ENCODE data around the gene EMC6.

The EMC6 gene

DNA sequence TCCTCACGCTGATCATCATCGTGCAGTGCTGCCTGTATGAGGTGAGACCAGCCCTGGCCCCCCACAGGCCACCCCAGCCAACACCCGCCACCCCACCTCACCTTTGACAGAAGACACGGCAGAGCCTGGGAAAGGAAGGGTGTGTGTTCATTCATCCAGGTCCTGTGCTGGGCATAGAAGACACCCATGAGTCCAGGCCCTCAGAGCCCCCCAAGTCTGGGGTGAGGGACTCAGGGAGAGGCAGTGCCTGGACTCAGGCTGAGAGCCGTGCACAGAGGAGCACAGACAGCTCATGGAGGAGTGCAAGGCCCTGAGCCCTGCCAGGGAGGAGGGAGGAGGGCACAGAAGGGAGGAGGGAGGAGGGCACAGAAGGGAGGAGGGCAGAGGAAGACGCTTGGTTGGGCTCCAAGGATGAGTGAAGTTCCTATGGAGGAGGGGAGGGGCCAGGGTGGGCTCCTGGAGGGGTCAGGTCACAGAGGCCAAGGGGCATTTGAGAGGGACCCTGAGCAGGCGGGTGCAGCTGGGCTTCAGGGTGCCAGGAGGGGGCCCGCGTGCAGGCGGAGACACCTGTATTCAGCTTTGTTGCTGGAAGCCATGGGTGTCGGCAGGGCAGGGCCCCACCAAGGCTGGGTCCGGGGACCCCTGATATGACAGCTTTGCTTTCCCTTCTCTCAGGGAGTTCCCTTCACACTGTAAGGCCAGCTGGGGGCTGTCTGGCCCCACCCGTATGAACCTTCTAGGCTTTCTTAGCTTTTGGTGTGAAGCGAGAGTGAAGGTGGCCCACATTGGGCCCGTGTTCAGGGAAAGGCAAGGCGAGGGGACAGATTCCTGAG is 11.6 kb upstream of the EMC6 start:
- DNase-seq, result no peak

DNA sequence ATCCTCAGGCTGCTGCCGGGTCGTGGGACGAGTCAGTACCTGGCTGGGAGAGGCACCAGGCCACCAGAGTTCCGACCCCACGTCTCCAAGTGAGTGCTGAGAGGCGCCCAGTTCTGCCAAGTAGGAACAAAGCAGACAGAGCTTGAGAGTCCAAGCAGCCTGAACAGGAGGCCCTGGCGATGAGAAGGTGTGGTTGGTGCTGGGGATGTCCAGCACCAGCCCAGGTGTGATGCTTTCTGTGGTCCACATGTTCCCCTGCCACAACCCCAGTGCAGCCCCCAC is 11.1 kb upstream of the EMC6 start:
- no peak for DNase-seq

DNA sequence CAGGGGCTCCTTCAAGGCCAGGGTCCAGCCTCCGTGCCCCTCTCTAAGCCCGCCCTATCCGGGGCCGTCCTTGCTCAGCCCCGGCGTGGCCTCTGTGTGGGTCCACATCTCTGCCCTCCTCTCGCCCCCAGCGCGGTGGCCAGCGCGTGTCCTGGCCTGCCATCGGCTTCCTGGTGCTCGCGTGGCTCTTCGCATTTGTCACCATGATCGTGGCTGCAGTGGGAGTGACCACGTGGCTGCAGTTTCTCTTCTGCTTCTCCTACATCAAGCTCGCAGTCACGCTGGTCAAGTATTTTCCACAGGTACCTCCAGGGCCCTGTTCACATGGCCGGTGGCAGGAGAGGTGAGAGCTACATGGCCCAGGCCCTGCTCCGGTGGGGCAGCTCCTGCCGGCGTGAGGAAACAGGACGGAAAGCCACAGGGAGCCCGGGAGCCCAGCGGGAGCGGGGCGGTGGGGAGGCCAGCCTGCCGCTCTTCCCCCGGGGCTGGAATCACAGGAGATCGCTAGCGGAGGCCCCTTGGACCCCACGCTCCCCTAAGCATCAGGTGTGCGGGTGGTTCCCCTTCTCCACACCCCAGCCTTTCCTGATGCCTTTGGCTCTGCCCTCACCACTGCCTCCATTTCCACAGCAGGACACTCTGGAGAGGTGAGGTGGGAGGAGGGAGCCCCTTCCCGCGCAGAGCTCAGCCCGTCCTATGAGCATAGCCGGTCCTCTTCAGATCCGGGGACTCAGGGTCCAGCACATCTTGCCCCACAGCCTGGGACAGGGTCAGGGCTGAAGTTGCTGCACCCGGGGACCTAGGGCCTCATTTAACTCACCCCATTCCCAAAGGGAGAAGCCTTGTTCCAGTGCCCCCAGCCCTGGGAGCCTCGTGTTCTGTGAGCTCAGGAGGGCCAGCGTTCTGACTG is 10.5 kb upstream of the EMC6 start:
- DNase-seq, result no peak

DNA sequence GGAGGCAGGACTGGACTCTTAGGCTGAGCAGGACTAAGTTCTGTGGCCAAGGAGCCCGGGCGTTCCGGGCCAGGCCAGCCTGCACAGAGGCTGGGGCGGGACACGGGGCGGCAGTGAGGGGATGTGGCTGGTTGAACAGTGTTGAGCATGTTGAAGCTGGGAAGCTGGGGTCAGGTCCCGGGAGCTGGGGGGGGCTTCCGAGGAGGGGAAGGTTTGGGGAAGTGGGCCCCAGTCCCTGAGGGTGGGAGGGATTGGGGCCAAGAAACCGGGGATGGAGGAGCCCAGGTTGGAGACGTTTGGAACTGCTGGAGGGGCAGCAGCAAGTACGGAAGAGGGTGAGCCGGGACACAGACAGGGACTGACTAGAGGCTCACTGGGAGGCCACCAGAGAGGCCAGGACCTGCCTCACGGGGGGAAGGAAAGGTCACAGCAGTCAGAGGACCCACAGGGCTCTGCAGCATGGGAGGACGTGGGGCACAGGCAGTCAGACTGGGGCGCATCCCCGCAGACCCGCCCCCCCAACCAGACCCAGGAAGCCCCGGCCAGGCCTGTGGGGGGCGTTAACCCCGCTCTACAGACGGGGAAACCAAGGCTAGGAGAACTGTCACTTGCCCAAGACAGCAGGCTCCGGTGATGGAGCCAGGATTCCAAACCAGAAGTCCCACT is 9.7 kb upstream of the EMC6 start:
- DNase-seq, result no peak

DNA sequence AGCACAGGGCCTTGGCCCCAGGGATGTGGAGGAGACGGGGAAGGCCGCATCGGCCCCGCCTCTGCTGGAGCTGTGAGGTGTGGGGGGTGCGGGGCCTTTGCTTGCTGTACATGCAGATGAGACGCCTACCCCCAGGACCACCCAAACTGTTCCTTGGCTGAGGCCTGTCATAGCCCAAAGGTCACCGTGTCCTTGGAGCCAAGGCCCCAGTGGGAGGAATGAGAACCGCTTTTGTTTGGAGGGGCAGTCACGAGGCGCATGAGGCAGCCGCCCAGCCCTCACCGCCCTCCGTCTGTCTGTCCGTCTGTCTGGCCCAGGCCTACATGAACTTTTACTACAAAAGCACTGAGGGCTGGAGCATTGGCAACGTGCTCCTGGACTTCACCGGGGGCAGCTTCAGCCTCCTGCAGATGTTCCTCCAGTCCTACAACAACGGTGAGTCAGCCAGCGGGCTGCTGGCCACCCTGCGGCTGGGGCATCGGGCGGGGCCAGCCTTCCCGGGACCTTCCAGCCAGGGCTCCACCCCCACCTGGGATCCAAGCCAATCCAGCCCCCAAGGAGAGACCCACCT is 9.0 kb upstream of the EMC6 start:
- no peak for DNase-seq

DNA sequence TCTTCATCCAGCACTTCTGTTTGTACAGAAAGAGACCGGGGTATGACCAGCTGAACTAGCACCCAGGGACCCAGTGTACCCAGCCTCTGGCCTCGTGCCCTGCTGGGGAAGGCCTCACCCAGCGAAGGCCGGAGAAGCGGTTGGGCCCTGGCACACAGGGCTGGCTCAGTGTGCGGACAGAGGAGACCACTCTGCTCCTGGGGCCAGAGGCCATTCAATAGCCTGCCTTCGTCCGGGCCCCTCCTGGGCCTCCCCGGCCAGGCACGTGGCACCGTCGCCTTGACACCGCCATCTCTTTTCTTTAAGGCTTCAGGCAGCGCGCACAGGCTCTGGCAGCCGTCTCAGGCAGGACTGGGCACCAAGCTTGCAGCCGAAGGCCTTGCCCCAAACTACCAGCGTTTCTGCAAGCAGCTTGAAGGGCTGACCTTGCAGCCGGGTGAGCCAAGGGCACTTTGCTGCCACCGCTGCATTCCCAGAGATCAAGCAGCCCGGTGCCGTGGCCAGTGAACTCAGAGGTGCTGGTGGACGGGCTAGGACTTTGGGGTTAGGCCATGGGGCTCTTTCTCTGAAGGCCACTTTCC is 8.2 kb upstream of the EMC6 start:
- DNase-seq, result no peak

DNA sequence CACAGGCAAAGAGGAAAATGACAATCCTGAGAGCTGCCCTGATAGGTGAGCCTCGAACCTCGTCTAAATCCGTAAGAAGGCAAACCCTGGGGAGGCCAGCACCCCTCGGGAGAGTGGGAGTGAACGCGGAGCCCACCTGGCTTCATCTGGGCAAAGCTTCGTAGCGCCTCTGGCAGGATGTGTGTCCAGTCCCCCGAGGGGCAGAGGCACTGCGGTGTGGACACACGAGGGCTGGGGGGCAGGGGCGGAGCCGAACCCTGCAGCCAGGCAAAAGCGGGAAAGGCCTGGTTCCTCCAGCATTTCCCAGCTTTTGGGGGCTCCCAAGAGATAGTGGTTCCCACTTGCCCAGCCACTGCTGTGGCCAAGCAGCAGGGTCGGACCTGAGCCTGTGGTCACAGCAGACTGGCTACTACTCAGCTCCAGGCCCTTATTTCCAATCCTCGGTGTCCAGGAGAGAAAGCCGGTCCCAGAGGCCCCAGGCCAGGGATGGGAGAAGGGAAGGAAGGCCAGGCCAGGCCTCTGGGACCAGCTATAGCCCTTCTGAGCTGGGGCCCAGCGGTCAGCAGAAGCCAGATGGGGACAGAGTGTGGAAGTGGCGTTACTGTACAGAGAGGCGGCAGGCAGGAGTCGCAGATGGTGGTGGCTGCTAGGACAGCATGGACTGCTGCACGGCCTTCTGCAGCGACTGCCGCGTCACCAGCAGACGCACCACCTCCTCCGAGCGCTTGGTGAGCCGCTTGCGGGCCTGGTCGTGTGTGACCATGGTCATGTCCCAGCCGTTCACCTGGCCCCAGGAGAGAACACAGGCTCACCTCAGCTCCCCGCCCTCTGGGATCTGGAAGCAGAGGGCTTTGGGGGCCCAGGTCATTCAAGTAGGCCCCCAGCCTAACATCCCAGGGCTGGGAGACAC is 5.3 kb upstream of the EMC6 start:
- DNase-seq, result no peak

DNA sequence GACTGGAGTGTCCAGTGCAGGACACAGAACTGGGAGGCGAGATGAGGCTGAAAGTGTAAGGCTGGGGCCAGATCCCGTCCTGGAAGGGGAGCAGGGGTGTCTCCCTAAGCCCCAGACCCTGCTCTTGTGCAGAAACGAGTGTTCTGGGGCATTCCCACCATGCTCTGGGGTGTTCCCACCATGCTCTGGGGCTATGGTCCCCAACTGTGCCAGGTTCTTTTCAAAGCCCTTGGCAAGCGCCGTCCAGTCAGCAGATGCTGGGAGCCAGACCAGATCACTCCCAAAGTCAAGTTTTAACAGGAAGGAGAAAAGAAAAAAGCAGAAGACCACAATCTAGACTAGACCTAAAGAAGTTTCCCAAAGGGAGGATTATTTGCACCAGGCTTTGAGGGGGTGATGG is 2.8 kb upstream of the EMC6 start:
- no peak for DNase-seq

DNA sequence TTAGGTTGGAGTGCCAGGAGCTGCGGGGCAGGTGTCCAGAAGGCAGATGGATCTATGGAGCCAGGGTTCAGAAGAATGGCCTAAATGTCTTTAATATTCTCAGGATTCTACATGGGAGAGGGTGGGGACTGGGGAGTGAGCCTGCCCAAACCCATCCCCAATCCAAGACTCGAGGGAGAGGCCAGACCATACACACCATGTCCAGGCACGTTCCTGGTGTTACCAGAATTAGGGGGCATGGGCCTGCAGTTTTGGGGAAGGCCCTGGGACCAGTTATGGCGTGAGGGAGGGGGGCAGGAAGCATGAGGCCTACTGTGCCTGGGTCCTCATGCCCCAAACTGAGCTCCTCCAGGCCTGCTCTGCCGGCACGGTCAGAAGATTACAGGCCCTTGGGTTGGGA is 2.1 kb upstream of the EMC6 start:
- DNase-seq, result no peak

DNA sequence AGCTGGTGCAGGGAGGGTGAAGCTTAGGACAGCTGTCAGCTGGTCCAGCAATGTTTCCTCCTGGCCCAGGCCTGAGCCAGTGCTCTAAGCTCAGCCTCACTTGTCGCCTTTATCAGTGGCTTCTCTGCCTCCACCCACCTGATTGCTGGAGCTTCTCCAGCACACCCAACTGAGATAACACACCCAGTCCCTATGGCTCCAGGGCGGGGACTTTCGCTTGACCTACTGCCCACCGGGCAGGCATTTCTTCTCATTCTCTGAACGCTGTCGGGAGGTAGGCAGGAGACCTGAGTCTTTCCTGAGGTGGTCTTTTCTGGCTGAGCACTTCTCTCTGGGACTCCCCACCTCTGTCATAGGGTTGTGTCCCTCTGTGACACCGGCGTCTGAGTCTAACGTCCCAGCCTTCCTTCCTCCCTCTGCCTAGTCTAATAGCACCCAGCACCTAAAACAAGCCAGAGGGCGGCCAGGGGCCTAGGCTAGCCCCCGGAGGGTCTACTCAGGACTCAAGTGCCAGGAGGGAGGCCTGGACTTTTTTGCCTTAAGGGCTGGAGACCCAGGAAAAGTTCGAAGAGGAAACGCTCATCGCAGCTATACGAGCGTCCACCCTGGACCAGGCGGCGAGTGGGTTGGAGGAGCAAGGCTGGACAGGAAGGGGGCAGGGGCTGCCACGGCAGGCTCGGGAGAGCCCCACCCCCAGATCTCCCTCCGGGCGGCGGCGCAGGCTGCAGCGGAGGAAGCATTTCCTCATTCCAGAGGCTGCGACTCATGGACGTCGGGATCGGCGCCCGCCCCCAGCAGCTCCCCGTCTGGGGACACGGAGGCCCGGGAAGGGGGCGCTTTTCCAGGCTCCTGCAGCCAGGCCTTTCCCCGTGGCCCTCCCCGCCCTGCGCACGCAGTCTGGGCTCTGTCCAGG is 990 bp upstream of the EMC6 start:
- DNase-seq, result no peak

DNA sequence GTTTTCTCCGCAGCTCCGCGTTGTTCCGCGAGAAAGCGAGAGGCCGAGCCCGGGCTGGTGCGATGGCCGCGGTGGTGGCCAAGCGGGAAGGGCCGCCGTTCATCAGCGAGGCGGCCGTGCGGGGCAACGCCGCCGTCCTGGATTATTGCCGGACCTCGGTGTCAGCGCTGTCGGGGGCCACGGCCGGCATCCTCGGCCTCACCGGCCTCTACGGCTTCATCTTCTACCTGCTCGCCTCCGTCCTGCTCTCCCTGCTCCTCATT is 404 bp downstream of the EMC6 start:
- no peak for DNase-seq

DNA sequence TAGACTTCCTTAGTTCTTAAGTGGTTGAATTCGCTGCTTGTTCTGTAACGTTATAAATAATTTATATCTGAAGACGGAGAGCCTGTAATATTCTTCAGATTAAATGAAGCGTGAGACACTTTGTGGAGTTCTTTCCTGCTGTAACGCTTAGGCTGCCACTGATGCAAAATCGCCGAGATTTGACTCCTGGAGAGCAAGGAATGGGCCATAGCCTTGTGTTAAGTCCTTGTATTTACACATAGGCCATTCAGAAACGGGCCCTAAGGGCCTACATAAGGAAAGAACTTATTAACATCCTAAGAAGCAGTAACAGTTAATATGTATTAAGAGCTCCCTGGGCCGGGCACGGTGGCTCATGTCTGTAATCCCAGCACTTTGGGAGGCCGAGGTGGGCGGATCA is 936 bp downstream of the EMC6 start:
- no peak for DNase-seq

DNA sequence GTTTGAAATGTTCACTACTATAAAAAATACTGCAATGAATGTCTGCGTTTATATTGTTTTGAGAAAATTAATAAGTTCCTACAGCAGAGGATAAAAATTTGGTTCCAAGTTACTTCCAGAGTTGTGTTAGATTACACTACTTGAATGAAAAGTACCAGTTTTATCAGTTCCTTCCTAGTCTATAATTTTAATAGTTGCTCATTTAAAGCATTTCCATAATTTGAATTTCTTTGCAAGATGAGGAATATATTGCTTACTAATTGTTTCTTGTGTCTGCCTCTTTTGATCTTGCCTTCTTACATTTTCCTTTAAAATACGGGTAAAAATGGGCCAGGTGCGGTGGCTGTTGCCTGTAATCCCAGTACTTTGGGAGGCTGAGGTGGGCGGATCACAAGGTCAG is 4.0 kb downstream of the EMC6 start:
- no peak for DNase-seq

DNA sequence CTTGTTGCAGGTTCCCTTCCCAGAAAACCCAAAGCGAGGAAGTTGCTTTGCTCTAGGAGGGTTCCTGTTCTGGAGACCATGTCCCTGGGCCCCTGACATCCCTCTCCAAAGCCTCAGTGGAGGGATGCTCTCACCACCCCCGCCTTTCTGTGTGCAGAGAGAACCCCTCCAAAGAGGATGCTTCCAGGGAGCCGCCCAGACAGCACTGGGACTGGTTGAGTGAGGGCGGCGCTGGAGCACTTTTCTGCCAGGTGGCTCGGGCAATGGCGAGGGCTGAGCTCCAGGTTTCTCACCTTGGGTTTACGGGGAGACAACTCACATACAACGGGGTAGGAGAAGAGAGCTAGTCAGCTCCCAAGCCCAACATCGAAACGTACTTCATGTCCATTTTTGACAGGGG is 7.3 kb downstream of the EMC6 start:
- DNase-seq, result no peak

DNA sequence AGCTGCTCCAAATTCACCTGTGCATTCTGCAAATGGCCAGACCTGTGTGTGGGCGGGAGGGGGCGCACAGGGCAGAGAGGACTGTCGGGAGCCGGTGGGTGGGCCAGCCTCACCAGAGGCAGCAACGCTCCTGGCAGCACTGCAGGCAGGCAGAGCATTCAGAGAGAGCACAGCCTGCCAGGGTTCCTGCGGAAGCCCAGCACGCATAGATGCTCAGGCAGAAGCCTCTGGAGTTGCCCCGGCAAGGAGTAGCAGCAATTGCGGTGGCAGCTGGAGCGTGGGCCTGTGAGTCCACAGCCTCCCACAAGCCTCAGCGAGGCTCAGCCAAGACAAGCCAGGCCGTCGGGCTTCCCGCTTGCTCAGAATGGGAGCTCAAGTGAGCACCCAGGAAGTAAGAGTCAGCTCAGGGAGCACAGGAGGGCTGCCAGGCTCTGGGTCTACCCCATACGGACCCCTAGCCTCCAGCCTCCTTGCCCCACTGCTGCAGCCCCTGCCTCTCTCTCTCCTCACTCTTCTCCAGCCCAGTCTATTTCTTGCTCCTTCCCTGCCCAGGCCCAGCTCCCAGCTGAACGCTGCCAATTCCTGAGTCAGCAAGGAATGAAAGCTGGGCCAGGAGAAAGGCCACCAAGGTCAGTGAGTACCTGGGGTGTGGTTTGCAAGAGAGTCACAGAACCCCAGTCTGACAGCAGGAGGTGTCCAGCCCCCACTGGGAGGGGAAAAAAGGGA is 9.6 kb downstream of the EMC6 start:
- no peak for DNase-seq

DNA sequence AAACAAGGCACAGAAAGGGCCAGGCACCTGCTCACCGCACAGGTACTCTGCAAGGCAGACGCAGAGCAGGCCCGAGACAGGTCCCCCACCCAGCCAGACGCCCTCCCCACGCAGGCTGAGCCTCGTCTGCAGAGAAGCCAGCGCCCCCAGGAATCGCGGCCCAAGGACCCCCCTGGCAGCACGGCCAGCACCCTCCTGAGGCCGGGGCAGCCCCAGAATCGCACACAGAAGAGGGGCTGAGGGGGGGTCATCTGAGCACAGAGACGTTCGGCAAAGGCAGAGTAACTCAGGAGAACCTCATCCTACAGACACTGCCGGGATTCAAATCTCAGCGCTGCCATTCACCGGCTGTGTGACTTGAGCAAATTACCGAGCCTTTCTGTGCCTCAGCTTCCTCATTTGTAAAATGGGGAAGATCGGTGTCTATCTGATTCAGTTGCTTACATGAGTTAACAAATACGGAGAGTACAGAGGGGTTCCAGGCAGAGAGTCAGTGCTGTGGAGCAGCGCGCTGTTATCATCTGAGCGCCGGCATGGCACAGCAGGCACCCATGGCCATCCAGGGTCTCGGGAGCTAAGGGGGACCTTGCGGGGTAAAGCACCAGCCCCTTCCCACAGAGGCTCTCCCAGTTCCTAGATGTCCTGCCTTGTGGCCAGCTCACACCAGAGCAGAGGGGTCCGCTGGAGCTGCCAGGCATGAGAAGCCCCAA is 10.4 kb downstream of the EMC6 start:
- DNase-seq, result no peak

DNA sequence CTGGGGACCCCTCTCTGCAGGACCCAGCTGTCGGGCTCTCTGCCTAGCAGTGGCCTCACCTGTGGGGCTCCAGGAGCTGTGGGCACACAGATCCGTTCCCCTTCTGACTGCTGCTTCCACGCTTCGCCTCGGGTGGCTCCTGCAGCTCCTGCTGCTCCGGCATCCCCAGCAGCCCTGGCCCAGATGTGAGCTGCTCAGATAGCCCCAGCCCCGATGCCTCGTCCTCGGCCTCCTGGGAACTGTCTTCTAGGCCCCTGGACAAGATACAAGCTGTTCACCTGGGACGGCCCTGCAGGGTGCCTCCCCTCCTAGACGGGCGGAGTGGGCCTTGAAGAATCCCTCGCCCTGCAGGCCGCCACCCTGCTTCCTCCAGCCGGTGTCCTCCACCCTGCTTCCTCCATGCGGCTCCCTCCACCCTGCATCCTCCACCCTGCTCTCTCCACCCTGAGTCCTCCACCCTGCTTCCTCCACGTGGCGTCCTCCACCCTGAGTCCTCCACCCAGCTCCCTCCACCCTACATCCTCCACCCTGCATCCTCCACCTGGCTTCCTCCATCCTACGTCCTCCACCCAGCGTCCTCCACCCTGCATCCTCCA is 11.0 kb downstream of the EMC6 start:
- no peak for DNase-seq

DNA sequence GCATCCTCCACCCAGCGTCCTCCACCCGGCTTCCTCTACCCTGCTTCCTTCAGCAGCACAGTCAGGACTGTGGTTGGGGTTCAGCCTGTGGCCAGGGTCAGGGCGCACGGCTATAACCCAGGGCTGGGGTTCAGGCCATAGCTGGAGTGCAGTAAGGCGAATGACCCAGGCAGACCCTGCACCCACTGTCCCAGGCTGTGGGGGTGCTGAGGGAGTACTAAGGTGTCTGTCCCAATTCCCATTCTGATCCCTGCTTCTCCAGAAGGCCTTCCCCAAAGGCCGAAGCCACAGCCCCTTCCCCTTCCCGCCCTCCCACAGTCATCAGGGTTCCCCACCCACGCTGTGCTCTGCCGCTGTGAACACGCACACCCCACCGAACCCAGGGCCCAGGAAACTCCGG is 12.4 kb downstream of the EMC6 start:
- no peak for DNase-seq

DNA sequence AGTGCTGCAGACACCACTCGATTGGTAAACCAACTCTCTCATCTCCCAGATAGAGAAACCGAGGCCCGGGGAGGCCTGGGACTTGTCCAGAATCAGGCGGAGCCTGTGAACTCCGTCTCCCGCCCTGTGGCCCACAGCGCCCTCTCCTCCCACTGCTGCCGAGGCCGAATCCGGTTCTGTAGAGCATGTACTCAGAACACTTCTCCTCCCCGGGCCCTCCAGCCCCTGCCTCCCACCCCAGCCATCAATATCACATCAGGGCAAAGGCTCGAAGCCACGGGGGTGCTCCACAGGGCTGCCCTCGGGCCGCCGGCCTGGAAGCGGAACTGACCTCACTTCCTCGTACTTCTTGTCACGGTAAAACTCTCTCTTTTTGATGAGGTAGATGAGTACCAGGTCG is 13.0 kb downstream of the EMC6 start:
- no peak for DNase-seq

DNA sequence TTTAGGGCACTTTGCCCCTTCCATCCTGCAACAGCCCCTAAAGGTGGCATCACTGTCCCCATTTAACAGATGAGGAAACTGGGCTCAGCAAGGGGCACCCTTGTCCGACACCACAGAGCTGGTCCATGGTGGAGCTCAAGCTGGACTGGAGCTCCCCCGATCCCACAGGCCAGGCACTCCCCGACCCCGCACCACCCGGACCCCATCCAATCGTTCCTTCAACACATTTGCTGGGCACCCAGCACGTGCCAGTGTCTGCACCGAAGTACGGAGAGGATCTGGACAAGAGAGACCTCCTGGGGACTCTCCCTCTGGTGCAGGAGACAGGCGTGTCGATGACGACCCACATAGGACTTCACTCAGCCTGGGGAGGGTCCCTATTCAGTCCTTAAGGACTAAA is 13.4 kb downstream of the EMC6 start:
- no peak for DNase-seq
